Keratinocyte (primary cell): ENCODE data around the gene ANO7. TPM values are rescaled to one million over a fixed set of nuclear protein-coding genes. Genes with fewer than 3 reads are reported as not detected.

Source experiments
- DNase-seq: peaks from one replicate; pipeline ENCODE4 v3.0.0-alpha.2; 2011; ENCODE audit warnings: low read depth, missing footprints, low spot score
- FAIRE-seq: peaks from 2 replicates; lab custom pipeline; 2011; peaks lifted over from hg19 to GRCh38; lab: Jason Lieb, UNC
- H2AFZ ChIP-seq: 2 replicates; pipeline ENCODE4 v1.6.0; 2012; ENCODE audit warnings: low read length, control low read depth, inconsistent platforms; ENCODE audit not compliant: control insufficient read depth
- H3K27ac ChIP-seq: 2 replicates; pipeline ENCODE4 v1.5.1; 2011; ENCODE audit warnings: low read length; ENCODE audit not compliant: control insufficient read depth, insufficient read depth
- H3K27me3 ChIP-seq: 3 replicates; pipeline ENCODE4 v1.6.0; 2011; ENCODE audit warnings: low read length; ENCODE audit not compliant: control insufficient read depth, insufficient read depth; ENCODE audit errors: extremely low read depth
- H3K36me3 ChIP-seq, 2 experiments: 2 replicates in 1 of 2; 3 replicates in 1 of 2; pipeline ENCODE4 v1.5.1; 2011; ENCODE audit warnings: low read length in 2 of 2, mild to moderate bottlenecking in 1 of 2; ENCODE audit not compliant: control insufficient read depth in 2 of 2, insufficient read depth in 2 of 2; ENCODE audit errors: extremely low read depth in 1 of 2
- H3K4me1 ChIP-seq: 3 replicates; pipeline ENCODE4 v1.5.1; 2011; ENCODE audit warnings: low read length; ENCODE audit not compliant: control insufficient read depth, insufficient read depth; ENCODE audit errors: extremely low read depth
- H3K4me2 ChIP-seq: 3 replicates; pipeline ENCODE4 v1.6.0; 2011; ENCODE audit warnings: low read depth, low read length; ENCODE audit not compliant: control insufficient read depth, insufficient read depth; ENCODE audit errors: extremely low read depth
- H3K4me3 ChIP-seq, 3 experiments: fragments of 200-600 bp in 1 of 3; sonication (generic) in 1 of 3; 2 replicates in 2 of 3; 3 replicates in 1 of 3; pipeline ENCODE4 v1.5.1; 2011 to 2016; ENCODE audit warnings: low read length in 3 of 3, mild to moderate bottlenecking in 3 of 3, control low read depth in 2 of 3, inconsistent platforms in 1 of 3, low read depth in 1 of 3, mixed read lengths in 1 of 3, mixed run types in 1 of 3, moderate library complexity in 1 of 3; ENCODE audit not compliant: control insufficient read depth in 2 of 3, insufficient read depth in 2 of 3; ENCODE audit errors: extremely low read depth in 1 of 3
- H3K79me2 ChIP-seq: 2 replicates; pipeline ENCODE4 v1.6.0; 2012; ENCODE audit warnings: low read length; ENCODE audit not compliant: control insufficient read depth, insufficient read depth
- H3K9ac ChIP-seq: 3 replicates; pipeline ENCODE4 v1.6.0; 2011; ENCODE audit warnings: low read length; ENCODE audit not compliant: control insufficient read depth, insufficient read depth; ENCODE audit errors: extremely low read depth
- H3K9me1 ChIP-seq: 3 replicates; pipeline ENCODE4 v1.6.0; 2011; ENCODE audit warnings: low read length; ENCODE audit not compliant: control insufficient read depth, insufficient read depth; ENCODE audit errors: extremely low read depth
- H3K9me3 ChIP-seq: 2 replicates; pipeline ENCODE4 v1.5.1; 2012; ENCODE audit warnings: low read depth, low read length; ENCODE audit not compliant: control insufficient read depth
- H4K20me1 ChIP-seq: 3 replicates; pipeline ENCODE4 v1.6.0; 2011; ENCODE audit warnings: low read length; ENCODE audit not compliant: control insufficient read depth, insufficient read depth; ENCODE audit errors: extremely low read depth
- CTCF ChIP-seq, 3 experiments: IDR thresholded peaks in 1 of 3; conservative IDR thresholded peaks in 1 of 3; optimal IDR thresholded peaks in 1 of 3; 2 replicates in 2 of 3; 3 replicates in 1 of 3; pipeline versions ENCODE3 to v1.5.1; 2011; ENCODE audit warnings: low read length in 3 of 3, mild to moderate bottlenecking in 3 of 3, moderate library complexity in 2 of 3, control low read depth in 1 of 3, inconsistent platforms in 1 of 3; ENCODE audit not compliant: insufficient read depth in 2 of 3; ENCODE audit errors: extremely low read depth in 1 of 3
- EZH2 ChIP-seq: IDR thresholded peaks from one replicate; pipeline ENCODE4 v1.6.1; 2012; ENCODE audit warnings: inconsistent platforms, mild to moderate bottlenecking, low read length, moderate library complexity
- dilution Hi-C: fragments of 300-500 bp; cut with MboI; formaldehyde crosslinking; loops from one replicate; pipeline ENCODE4 v1.7.0; 2020; ENCODE audit warnings: low sequenced_read_pairs; ENCODE audit not compliant: extremely low pct_ligation_motif_present
- polyA plus RNA-seq, 5 experiments: library from polyadenylated mRNA; depleted of rRNA in 3 of 5; stranded (reverse) in 3 of 5; stranded (forward) in 1 of 5; unstranded in 1 of 5; fragments of >200 nt; gene quantifications; 1 replicate in 1 of 5; 2 replicates in 3 of 5; 3 replicates in 1 of 5; pipeline versions ENCODE4 v1.2.1 to v1.2.3, GENCODE V29; 2011 to 2012; ENCODE audit warnings: missing spikeins in 2 of 5, low read depth in 1 of 5, low replicate concordance in 1 of 5

ANO7 gene
- polyA plus RNA-seq, 1 donor (not counting 4 experiments of a cell fraction or from before 2014, with no cell fraction given) = 0.14 TPM

- peak overlapping the region; percentile 78 for H3K4me2 ChIP-seq
- no peak overlapping the region for H3K27ac ChIP-seq
- FAIRE-seq = no peak
- H3K9me3 ChIP-seq = no peaks in the 10 kb centered on the region
- no peak for DNase-seq
- dilution Hi-C loops = no loop called here
- H3K79me2 ChIP-seq = no peaks in the 10 kb centered on the region
- H3K36me3 ChIP-seq = no peaks in the 10 kb centered on the region
- H3K9ac ChIP-seq = no peak overlapping the region
- H4K20me1 ChIP-seq = no peaks in the 10 kb centered on the region
- H3K4me3 ChIP-seq = peak overlapping the region; percentile 40 to 51 (median 50)
- H2AFZ ChIP-seq = peak overlapping the region; percentile 46
- H3K27me3 ChIP-seq = peaks cover 32% of the 10 kb centered on the region
- TF ChIP-seq CTCF (optimal IDR thresholded peaks at IDR 0.05 in 1 of 3, IDR thresholded peaks at IDR 0.05 in 1 of 3, conservative IDR thresholded peaks at IDR 0.05 in 1 of 3; ENCODE audit: extremely low read depth in 1 of 3, insufficient read depth in 2 of 3, low read length in 3 of 3) = peak in 2 of 3 experiments; percentile 6 to 42
- TF ChIP-seq EZH2 = no peak
- no peaks in the 10 kb centered on the region for H3K9me1 ChIP-seq
- no peaks in the 10 kb centered on the region for H3K4me1 ChIP-seq
Observed at GRCh38 chr2:241218131-241219029, 29.9 kb downstream of the ANO7 start.

GRCh38 chr2:241219030-241219382 lies 30.5 kb downstream of the ANO7 start:
- TF ChIP-seq EZH2 (no peak), CTCF (optimal IDR thresholded peaks at IDR 0.05 in 1 of 3, IDR thresholded peaks at IDR 0.05 in 1 of 3, conservative IDR thresholded peaks at IDR 0.05 in 1 of 3; ENCODE audit: extremely low read depth in 1 of 3, insufficient read depth in 2 of 3, low read length in 3 of 3) (no peak)
- Histone ChIP-seq H2AFZ (no peak overlapping the region), H3K79me2 (no peaks in the 10 kb centered on the region), H3K4me3 (peak overlapping the region in 1 of 3 experiments; percentile 51), H3K4me1 (peaks cover 4% of the 10 kb centered on the region), H3K27ac (no peak overlapping the region), H4K20me1 (no peaks in the 10 kb centered on the region), H3K4me2 (peak overlapping the region; percentile 78), H3K9me1 (no peaks in the 10 kb centered on the region), H3K9ac (no peak overlapping the region), H3K9me3 (no peaks in the 10 kb centered on the region), H3K36me3 (no peaks in the 10 kb centered on the region), H3K27me3 (peaks cover 26% of the 10 kb centered on the region)
- DNase-seq (no peak), FAIRE-seq (no peak)
- dilution Hi-C loops = no loop called here
